ENCODE measurements around the gene MED14. TPM values are rescaled to one million over a fixed set of nuclear protein-coding genes. Genes with fewer than 3 reads are reported as not detected.
A peak's percentile ranks its signal among the peaks of the same experiment; 100 is the strongest.

Gene MED14
- total and polyA plus RNA-seq, 2 experiments from 2014 or later = 16.0 to 31.9 TPM

- no peaks in the 10 kb centered on the region for H3K4me1 ChIP-seq (ENCODE audit: insufficient read depth)
- no peaks in the 10 kb centered on the region for H4K20me1 ChIP-seq (ENCODE audit: insufficient read depth, poor library complexity, severe bottlenecking)
- H3K36me3 ChIP-seq (replicated peaks; ENCODE audit: insufficient read depth, low read depth) = no peaks in the 10 kb centered on the region
- peak overlapping the region; percentile 40 for H3K27ac ChIP-seq
- no peaks in the 10 kb centered on the region for H3K9me2 ChIP-seq (replicated peaks; ENCODE audit: insufficient read depth)
- no peaks in the 10 kb centered on the region for H3K9me3 ChIP-seq (ENCODE audit: low read depth)
- peak; percentile 26 for DNase-seq (ENCODE audit: low spot score)
- peaks cover 62% of the 10 kb centered on the region for H3K79me2 ChIP-seq
- no peaks in the 10 kb centered on the region for H3K27me3 ChIP-seq
- H2AFZ ChIP-seq = no peak overlapping the region
- WGBS (ENCODE audit: low lambda C conversion rate, missing lambda C conversion rate) = 82% methylated on average over 4 of the region's 4 CpGs
- no peak overlapping the region for H3K4me2 ChIP-seq
- no peak overlapping the region for H3K4me3 ChIP-seq
- no peak for TF ChIP-seq CTCF (IDR thresholded peaks at IDR 0.05; ENCODE audit: poor library complexity)
- TF ChIP-seq EZH2phosphoT487 (IDR thresholded peaks at IDR 0.05; ENCODE audit: low read depth, severe bottlenecking, unreplicated experiment) = no peak
- TF ChIP-seq EZH2 (IDR thresholded peaks at IDR 0.05; ENCODE audit: borderline replicate concordance) = no peak
These were observed 15.0 kb downstream of the MED14 start for GRCh38 chrX:40720339-40720738.

GRCh38 chrX:40719731-40720130 is 15.6 kb downstream of the MED14 start:
- H3K27ac ChIP-seq = peak overlapping the region; percentile 40
- no peaks in the 10 kb centered on the region for H3K9me2 ChIP-seq (replicated peaks; ENCODE audit: insufficient read depth)
- no peak for TF ChIP-seq CTCF (IDR thresholded peaks at IDR 0.05; ENCODE audit: poor library complexity)
- no peak for TF ChIP-seq EZH2 (IDR thresholded peaks at IDR 0.05; ENCODE audit: borderline replicate concordance)
- TF ChIP-seq EZH2phosphoT487 (IDR thresholded peaks at IDR 0.05; ENCODE audit: low read depth, severe bottlenecking, unreplicated experiment) = no peak
- no peaks in the 10 kb centered on the region for H3K9me3 ChIP-seq (ENCODE audit: low read depth)
- H2AFZ ChIP-seq = no peak overlapping the region
- no peaks in the 10 kb centered on the region for H3K27me3 ChIP-seq
- H3K79me2 ChIP-seq = peaks cover 61% of the 10 kb centered on the region
- no peaks in the 10 kb centered on the region for H3K4me1 ChIP-seq (ENCODE audit: insufficient read depth)
- no peak overlapping the region for H3K4me3 ChIP-seq
- peak overlapping the region; percentile 24 for H3K4me2 ChIP-seq
- no peak for DNase-seq (ENCODE audit: low spot score)
- H3K36me3 ChIP-seq (replicated peaks; ENCODE audit: insufficient read depth, low read depth) = no peaks in the 10 kb centered on the region
- H4K20me1 ChIP-seq (ENCODE audit: insufficient read depth, poor library complexity, severe bottlenecking) = no peaks in the 10 kb centered on the region

GRCh38 chrX:40719218-40719617 is 16.1 kb downstream of the MED14 start:
- peaks cover 60% of the 10 kb centered on the region for H3K79me2 ChIP-seq
- H3K9me3 ChIP-seq (ENCODE audit: low read depth) = no peaks in the 10 kb centered on the region
- no peaks in the 10 kb centered on the region for H3K4me1 ChIP-seq (ENCODE audit: insufficient read depth)
- peak overlapping the region; percentile 24 for H3K4me2 ChIP-seq
- DNase-seq (ENCODE audit: low spot score) = no peak
- no peak for TF ChIP-seq EZH2phosphoT487 (IDR thresholded peaks at IDR 0.05; ENCODE audit: low read depth, severe bottlenecking, unreplicated experiment)
- TF ChIP-seq EZH2 (IDR thresholded peaks at IDR 0.05; ENCODE audit: borderline replicate concordance) = no peak
- no peak for TF ChIP-seq CTCF (IDR thresholded peaks at IDR 0.05; ENCODE audit: poor library complexity)
- no peaks in the 10 kb centered on the region for H3K36me3 ChIP-seq (replicated peaks; ENCODE audit: insufficient read depth, low read depth)
- no peaks in the 10 kb centered on the region for H3K9me2 ChIP-seq (replicated peaks; ENCODE audit: insufficient read depth)
- no peaks in the 10 kb centered on the region for H4K20me1 ChIP-seq (ENCODE audit: insufficient read depth, poor library complexity, severe bottlenecking)
- H2AFZ ChIP-seq = no peak overlapping the region
- no peak overlapping the region for H3K4me3 ChIP-seq
- H3K27ac ChIP-seq = no peak overlapping the region
- no peaks in the 10 kb centered on the region for H3K27me3 ChIP-seq

- no peaks in the 10 kb centered on the region for H3K27me3 ChIP-seq
- no peak for DNase-seq (ENCODE audit: low spot score)
- 61% methylated on average over 1 of the region's 1 CpG for WGBS (ENCODE audit: low lambda C conversion rate, missing lambda C conversion rate)
- TF ChIP-seq EZH2phosphoT487 (IDR thresholded peaks at IDR 0.05; ENCODE audit: low read depth, severe bottlenecking, unreplicated experiment) = no peak
- no peak for TF ChIP-seq CTCF (IDR thresholded peaks at IDR 0.05; ENCODE audit: poor library complexity)
- TF ChIP-seq EZH2 (IDR thresholded peaks at IDR 0.05; ENCODE audit: borderline replicate concordance) = no peak
- peaks cover 3% of the 10 kb centered on the region for H3K4me1 ChIP-seq (ENCODE audit: insufficient read depth)
- H3K27ac ChIP-seq = no peak overlapping the region
- H3K4me2 ChIP-seq = no peak overlapping the region
- H3K36me3 ChIP-seq (replicated peaks; ENCODE audit: insufficient read depth, low read depth) = no peaks in the 10 kb centered on the region
- peaks cover 9% of the 10 kb centered on the region for H3K79me2 ChIP-seq
- H2AFZ ChIP-seq = no peak overlapping the region
- no peak overlapping the region for H3K4me3 ChIP-seq
- H3K9me2 ChIP-seq (replicated peaks; ENCODE audit: insufficient read depth) = no peaks in the 10 kb centered on the region
- H4K20me1 ChIP-seq (ENCODE audit: insufficient read depth, poor library complexity, severe bottlenecking) = no peaks in the 10 kb centered on the region
- H3K9me3 ChIP-seq (ENCODE audit: low read depth) = no peaks in the 10 kb centered on the region
These were observed 25.9 kb downstream of the MED14 start for GRCh38 chrX:40709395-40709794.
